Measurements from ENCODE around the gene CEL. TPM values are rescaled to one million over a fixed set of nuclear protein-coding genes. Genes with fewer than 3 reads are reported as not detected.

Gene CEL
- polyA plus RNA-seq, 4 donors = 3.5 to 5.8 (median 5.0) TPM

- DNase-seq (ENCODE audit: low read depth in 4 of 4, low spot score in 2 of 4) = no peak
Measured at GRCh38 chr9:133101356-133102189, 39.8 kb downstream of the CEL start.

GRCh38 chr9:133102190-133103021 lies 40.6 kb downstream of the CEL start:
- DNase-seq (ENCODE audit: low read depth in 4 of 4, low spot score in 2 of 4) = no peak

- DNase-seq (ENCODE audit: low read depth in 4 of 4, low spot score in 2 of 4) = no peak
Measured at GRCh38 chr9:133103183-133103986, 41.6 kb downstream of the CEL start.

GRCh38 chr9:133103987-133104505 lies 42.3 kb downstream of the CEL start:
- DNase-seq (ENCODE audit: low read depth in 4 of 4, low spot score in 2 of 4) = no peak

GRCh38 chr9:133104718-133105460 lies 43.1 kb downstream of the CEL start:
- no peak for DNase-seq (ENCODE audit: low read depth in 4 of 4, low spot score in 2 of 4)

GRCh38 chr9:133105461-133105770 lies 43.6 kb downstream of the CEL start:
- no peak for DNase-seq (ENCODE audit: low read depth in 4 of 4, low spot score in 2 of 4)

- DNase-seq (ENCODE audit: low read depth in 4 of 4, low spot score in 2 of 4) = no peak
Measured at GRCh38 chr9:133106511-133107244, 44.9 kb downstream of the CEL start.

GRCh38 chr9:133107245-133107722 lies 45.5 kb downstream of the CEL start:
- DNase-seq (ENCODE audit: low read depth in 4 of 4, low spot score in 2 of 4) = no peak

- no peak for DNase-seq (ENCODE audit: low read depth in 4 of 4, low spot score in 2 of 4)
Measured at GRCh38 chr9:133107961-133108793, 46.4 kb downstream of the CEL start.

- no peak for DNase-seq (ENCODE audit: low read depth in 4 of 4, low spot score in 2 of 4)
Measured at GRCh38 chr9:133108794-133109641, 47.2 kb downstream of the CEL start.

- DNase-seq (ENCODE audit: low read depth in 4 of 4, low spot score in 2 of 4) = no peak
Measured at GRCh38 chr9:133109931-133110650, 48.3 kb downstream of the CEL start.

- no peak for DNase-seq (ENCODE audit: low read depth in 4 of 4, low spot score in 2 of 4)
Measured at GRCh38 chr9:133111808-133112662, 50.3 kb downstream of the CEL start.

GRCh38 chr9:133112663-133113026 lies 50.9 kb downstream of the CEL start:
- DNase-seq (ENCODE audit: low read depth in 4 of 4, low spot score in 2 of 4) = no peak

GRCh38 chr9:133113163-133113948 lies 51.6 kb downstream of the CEL start:
- DNase-seq (ENCODE audit: low read depth in 4 of 4, low spot score in 2 of 4) = no peak
